Mucosa of descending colon (tissue), 3 donors: ENCODE results near the gene RCE1. TPM values are rescaled to one million over a fixed set of nuclear protein-coding genes. Genes with fewer than 3 reads are reported as not detected.

Experiments
- ATAC-seq: fragments of 200-7000 bp; cut with Tn5 transposase; one replicate; pipeline ENCODE4 v1.9.1; 2020; ENCODE audit warnings: mild to moderate bottlenecking, moderate library complexity
- DNase-seq, 3 donors: peaks; one replicate each; pipeline ENCODE4 v3.0.0-alpha.2; 2020
- H3K36me3 ChIP-seq: fragments of 200-600 bp; one replicate; pipeline ENCODE4 v1.8.0; 2021; ENCODE audit warnings: low read depth, mild to moderate bottlenecking
- H3K4me1 ChIP-seq: fragments of 200-600 bp; one replicate; pipeline ENCODE4 v1.8.0; 2021; ENCODE audit warnings: low read depth, mild to moderate bottlenecking
- H3K4me3 ChIP-seq: fragments of 200-600 bp; one replicate; pipeline ENCODE4 v1.8.0; 2021; ENCODE audit warnings: mild to moderate bottlenecking
- H3K9me3 ChIP-seq: fragments of 200-600 bp; one replicate; pipeline ENCODE4 v1.8.0; 2021; ENCODE audit warnings: mild to moderate bottlenecking
- intact Hi-C, 2 donors: fragments of 100-400 bp; cut with DNase I in 1 of 2; cut with micrococcal nuclease in 1 of 2; formaldehyde crosslinking; loops; one replicate each; pipeline versions ENCODE4 v1.11.0 to v1.11.1; 2022; cut with DNase I, micrococcal nuclease
- total RNA-seq, 3 donors: library from RNA; stranded (reverse); fragmentation: NEBNext Ultra II Directional in 2 of 3; extraction: Animal tissue kit (Norgen Biotek cat#: 25700) in 2 of 3; gene quantifications; one replicate each; pipeline versions ENCODE4 v1.2.1 to v1.2.4, GENCODE V29; 2021 to 2023
- TF ChIP-seq, protein P1 (sequence below): fragments of 200-600 bp; IDR thresholded peaks from one replicate; pipeline ENCODE4 v1.8.0; 2022; ENCODE audit warnings: antibody characterized with exemption, mild to moderate bottlenecking
- donor health status: DM: no; HTN: no; CAD: no; lungs with moderate emphysema.
- donor health status: DM: no; HTN: no; CAD: no.
- donor health status: DM: no; HTN: yes; CAD: no.

RCE1 gene
- total RNA-seq, 3 donors from 2014 or later, result 24.9 to 27.2 (median 27.2) TPM

DNA sequence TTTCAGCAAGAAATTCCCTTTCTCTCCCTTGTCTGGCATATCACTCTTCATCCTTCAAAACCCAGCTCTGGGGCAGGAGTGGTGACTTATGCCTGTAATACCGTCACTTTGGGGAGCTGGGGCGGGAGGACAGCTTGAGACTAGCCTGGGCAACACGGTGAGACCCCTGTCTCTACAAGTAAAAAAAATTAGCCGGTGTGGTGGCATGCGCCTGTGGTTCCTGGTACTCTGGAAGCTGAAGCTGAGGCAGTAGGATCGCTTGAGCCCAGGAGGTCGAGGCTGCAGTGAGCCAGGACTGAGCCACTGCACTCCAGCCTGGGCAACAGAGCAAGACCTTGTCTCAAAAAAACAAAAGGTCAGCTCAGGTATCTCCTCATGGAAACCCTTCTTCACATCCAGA is 1.4 kb upstream of the RCE1 start:
- Histone ChIP-seq H3K4me1 (peaks cover 26% of the 10 kb centered on the region), H3K9me3 (no peaks in the 10 kb centered on the region), H3K36me3 (peaks cover 3% of the 10 kb centered on the region), H3K4me3 (no peak overlapping the region)
- TF ChIP-seq, protein P1, sequence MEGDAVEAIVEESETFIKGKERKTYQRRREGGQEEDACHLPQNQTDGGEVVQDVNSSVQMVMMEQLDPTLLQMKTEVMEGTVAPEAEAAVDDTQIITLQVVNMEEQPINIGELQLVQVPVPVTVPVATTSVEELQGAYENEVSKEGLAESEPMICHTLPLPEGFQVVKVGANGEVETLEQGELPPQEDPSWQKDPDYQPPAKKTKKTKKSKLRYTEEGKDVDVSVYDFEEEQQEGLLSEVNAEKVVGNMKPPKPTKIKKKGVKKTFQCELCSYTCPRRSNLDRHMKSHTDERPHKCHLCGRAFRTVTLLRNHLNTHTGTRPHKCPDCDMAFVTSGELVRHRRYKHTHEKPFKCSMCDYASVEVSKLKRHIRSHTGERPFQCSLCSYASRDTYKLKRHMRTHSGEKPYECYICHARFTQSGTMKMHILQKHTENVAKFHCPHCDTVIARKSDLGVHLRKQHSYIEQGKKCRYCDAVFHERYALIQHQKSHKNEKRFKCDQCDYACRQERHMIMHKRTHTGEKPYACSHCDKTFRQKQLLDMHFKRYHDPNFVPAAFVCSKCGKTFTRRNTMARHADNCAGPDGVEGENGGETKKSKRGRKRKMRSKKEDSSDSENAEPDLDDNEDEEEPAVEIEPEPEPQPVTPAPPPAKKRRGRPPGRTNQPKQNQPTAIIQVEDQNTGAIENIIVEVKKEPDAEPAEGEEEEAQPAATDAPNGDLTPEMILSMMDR, result no peak
- DNase-seq, result no peak
- ATAC-seq, result no peak
- intact Hi-C loops, result no loop called here

DNA sequence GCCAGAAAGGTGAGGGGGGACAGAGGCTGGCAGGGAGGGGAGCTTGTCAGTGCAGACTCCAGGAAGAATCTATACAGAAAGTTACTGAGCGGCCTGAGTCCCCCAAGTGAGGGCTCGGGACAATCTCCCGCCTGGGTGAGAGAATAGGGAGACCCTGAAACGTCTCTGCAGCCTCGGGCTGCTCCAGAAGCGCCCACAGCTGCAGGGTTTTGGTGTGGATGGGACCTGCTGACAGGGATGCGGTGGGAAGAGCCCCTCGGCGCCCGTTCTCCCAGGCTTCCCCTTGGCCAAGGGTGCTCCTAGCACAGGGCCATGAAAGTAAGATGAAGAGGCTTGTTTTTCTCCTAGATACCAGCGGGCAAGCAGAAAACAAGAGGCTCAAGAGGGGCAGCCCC is 743 bp upstream of the RCE1 start:
- Histone ChIP-seq H3K4me3 (peak overlapping the region; percentile 90), H3K36me3 (peaks cover 3% of the 10 kb centered on the region), H3K9me3 (no peaks in the 10 kb centered on the region), H3K4me1 (peaks cover 26% of the 10 kb centered on the region)
- TF ChIP-seq, protein P1, result no peak
- ATAC-seq (peak; percentile 10), DNase-seq (no peak)
- intact Hi-C loops, result no loop called here

DNA sequence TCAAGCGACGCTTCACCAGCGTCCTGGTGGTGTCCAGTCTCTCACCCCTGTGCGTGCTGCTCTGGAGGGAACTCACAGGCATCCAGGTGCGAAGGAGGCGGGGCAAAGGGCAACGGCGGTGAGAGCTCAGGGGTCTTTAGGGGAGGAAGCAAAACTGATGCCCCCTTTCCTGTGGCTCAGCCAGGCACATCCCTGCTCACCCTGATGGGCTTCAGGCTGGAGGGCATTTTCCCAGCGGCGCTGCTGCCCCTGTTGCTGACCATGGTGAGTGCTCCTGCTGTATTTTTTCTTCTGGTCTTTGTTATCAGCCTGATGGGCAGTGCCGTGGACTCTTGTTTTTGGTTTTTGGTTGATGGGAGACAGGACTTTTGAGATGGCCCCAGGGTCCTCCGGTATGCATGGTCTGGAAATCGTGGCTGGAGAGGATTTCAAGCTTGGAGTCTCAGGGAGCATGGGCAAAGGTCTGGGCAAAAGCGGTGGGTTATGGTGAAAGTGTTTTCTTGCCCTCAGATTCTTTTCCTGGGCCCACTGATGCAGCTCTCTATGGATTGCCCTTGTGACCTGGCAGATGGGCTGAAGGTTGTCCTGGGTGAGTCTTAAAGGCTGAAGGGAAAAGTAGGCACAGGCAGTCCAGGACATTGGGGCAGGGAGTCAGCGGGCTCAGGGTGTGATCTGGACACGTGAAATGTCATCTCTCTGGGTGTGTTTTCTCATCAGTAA is 695 bp downstream of the RCE1 start:
- ATAC-seq, result no peak
- no peak for DNase-seq
- TF ChIP-seq, protein P1, result no peak

DNA sequence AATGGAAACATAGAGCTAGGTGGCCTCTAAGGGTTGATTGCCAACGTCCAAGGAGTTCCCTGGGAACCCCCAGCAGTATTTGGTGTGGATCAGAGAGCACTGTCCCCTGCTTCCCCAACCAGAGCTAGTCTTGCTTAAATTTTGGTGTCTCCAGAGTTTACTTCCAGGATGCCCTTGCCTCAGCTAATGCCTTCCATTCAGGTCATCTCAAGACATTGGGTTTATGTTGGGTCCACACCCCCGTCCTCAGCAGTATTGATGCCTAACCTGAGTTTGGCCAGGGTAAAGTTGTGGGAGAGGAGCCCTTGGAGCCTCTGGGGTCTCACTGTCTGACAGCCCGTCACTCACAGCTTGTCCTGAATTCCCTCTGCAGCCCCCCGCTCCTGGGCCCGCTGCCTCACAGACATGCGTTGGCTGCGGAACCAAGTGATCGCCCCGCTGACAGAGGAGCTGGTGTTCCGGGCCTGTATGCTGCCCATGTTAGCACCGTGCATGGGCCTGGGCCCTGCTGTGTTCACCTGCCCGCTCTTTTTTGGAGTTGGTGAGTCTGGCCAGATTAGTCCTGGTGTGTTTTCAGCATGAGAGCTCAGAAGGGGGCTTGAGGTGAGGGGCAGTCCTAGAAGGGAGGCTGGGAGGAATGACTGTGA is 1.4 kb downstream of the RCE1 start:
- H3K9me3 ChIP-seq, result no peaks in the 10 kb centered on the region
- DNase-seq (peak in 2 of 3 donors; percentile 48 to 59), ATAC-seq (no peak)
- TF ChIP-seq, protein P1, result no peak
- intact Hi-C loops, result no loop called here
- H3K36me3 ChIP-seq, result no peaks in the 10 kb centered on the region
- peaks cover 26% of the 10 kb centered on the region for H3K4me1 ChIP-seq
- no peak overlapping the region for H3K4me3 ChIP-seq

More for the DNA sequence above, 695 bp downstream of the RCE1 start:
- intact Hi-C loops, result no loop called here
- H3K9me3 ChIP-seq, result no peaks in the 10 kb centered on the region
- peak overlapping the region; percentile 90 for H3K4me3 ChIP-seq
- H3K36me3 ChIP-seq, result no peaks in the 10 kb centered on the region
- H3K4me1 ChIP-seq, result peaks cover 26% of the 10 kb centered on the region

DNA sequence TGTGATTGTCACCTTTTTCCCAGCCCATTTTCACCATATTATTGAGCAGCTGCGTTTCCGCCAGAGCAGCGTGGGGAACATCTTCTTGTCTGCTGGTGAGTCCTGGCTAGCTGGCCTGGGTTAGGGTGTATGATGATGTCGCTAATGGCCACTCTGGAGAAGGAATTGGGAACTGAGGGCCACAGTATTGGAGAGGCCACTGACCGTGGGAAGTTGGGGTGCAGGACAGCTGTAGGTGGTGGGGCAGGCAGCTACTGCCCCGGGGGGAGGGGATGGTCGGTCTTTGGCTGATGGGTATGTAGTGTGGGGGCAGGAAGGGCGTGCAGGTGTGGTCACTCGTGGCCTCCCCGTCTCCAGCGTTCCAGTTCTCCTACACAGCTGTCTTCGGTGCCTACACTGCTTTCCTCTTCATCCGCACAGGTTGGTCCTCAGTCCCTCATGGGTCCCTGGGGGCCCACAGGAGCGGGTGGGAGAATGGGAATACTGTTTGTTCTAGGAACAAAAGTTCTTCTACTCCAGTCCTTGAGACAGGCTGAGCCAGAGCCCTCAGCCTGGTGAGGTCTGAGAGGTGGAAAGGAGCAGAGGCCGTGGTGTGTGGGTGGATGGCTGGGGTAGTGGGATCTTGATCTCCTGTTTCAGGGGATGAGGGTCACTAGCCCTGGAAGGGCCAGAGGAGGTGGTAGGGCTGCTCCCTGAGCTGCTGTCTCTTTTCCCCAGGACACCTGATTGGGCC is 2.1 kb downstream of the RCE1 start:
- intact Hi-C loops, result no loop called here
- no peak for ATAC-seq
- TF ChIP-seq, protein P1, result no peak
- no peak overlapping the region for H3K4me3 ChIP-seq
- H3K36me3 ChIP-seq, result no peaks in the 10 kb centered on the region
- peak in 1 of 3 donors; percentile 37 for DNase-seq
- H3K9me3 ChIP-seq, result no peaks in the 10 kb centered on the region
- H3K4me1 ChIP-seq, result peaks cover 26% of the 10 kb centered on the region
